Dedifferentiated amniotic fluid mesenchymal stem cell (primary cell): ENCODE results near the gene MORN1.

ENCODE experiments used
- DNase-seq: peaks from one replicate; pipeline ENCODE4 v3.0.0-alpha.2; 2016; ENCODE audit errors: extremely low spot score

MORN1 gene

DNA sequence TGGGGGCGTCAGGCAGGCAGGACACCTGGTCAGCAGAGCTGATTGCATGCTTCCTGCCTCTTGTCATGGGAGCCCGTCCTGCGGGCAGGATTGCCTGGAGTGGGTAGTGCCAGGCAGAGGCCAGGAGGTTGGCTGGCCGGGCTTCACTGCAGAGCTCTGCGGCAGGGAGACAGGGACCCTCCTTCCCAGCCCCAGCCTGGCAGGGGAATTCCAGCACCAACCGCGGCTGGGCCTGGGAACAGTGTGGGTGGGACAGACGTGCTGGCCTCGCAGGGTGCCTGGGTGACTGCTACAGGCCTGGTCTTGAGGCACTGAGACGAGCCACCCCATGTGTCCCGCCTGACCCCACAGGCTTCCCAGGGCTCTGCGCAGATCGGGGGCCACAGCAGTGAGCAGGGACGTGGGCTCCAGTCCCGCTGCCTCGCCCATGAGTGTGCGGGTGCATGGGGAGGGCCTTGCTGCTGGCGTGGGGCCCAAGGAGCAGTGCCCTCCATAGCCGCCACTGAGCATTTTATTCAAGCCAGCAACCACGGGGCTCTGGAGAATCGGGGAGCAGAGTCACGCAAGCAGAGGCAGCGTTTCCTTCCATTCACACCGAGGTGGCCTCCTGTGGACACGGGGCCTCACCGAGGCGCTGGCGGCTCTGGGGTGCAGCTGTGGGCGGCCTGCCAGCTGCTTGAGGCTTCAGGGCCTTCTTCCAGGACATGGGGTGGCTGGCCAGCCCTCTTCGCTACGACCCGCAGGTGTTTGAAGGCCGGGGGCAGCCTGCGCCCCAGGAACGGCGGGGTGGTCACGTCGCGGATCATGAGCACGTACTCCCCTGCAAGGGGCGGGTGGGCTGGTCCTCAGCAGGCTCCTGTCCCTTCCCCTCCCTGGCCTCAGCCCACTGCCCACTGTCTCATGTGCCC is 70.3 kb downstream of the MORN1 start:
- no peak for DNase-seq

DNA sequence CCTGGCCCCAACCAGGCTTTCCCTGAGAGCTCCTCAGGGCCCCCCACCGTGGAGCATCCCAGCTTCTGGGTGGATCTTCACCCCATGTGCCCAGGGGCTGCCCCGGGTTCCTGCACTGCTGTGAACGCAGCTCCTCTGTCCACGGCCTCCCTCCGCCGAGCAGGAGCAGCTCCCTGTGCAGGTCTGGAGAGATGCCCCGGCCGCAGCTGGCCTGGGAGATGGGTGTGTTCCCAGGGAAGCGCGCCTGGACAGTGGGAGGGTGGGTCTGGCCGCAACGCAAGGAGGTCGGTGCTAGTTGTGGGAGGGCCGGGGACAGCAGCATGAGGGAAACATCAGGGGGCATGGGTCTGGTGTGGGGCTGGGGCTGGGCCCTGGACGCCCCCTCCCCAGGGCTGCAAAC is 71.3 kb downstream of the MORN1 start:
- DNase-seq, result no peak

DNA sequence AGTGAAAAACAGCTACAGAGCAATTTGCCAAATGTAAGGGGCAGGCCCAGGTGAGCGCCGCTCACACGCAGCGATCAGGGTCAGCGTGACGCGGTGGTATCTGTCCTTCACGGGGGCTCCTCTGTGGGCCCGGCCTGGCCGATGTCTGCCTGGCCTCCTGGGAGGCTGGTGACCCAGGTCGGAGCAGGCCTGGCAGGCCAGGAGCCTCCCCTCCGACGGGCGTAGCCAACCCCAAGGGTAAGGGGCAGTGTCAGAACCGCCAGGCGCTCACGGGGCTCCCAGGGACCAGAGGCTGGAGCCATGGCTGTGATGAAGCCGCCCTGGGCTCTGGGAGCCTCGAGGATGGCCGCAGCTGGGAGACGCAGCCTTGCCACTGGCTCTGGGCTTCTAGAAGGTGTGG is 72.1 kb downstream of the MORN1 start:
- DNase-seq, result no peak

DNA sequence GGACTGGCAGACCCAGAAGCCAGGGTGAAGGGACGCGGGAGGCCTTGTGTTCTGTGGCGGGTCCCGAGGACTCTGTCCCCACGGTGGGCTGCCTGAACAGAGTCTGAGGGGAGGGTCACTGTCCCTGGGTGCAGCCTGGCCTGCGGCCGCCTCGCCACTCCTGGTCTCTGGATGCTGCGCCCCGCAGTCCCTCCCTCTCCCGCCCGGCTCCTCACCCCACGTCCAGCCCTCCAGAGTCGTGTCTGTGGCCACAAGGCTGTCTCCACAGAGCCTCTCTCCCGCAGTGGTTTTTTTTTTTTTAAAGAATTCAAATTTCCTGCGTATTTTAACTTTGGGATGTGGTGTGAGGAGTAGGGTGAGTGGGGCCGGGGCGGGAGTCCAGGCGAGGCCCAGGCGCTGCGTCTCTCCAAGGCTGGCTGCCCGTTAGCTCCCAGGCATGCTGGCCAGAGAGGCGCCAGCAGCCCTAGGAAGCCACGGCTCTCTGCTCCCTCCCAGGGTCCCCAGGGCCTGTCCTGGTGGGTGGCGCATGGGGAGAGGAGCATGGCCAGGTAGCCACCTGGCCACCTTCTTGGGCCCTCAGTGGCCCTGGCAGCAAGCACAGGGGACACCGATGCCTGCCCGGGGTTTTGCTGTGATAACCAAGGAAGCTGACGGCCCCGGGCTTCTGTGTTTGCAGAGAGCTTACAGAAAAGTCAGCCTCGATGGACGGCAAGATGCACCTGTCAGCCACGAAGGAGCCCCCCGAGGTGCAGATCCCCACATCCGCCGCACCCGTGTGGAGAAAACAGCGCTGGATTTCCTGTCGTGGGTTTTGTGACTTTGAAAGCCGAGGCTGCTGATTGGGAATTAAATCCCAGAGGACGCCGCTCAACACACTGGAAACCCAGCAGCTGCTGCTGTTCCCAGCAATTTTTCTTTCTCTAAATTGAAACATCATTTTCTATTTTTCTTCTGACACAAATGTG is 72.8 kb downstream of the MORN1 start:
- DNase-seq, result no peak

DNA sequence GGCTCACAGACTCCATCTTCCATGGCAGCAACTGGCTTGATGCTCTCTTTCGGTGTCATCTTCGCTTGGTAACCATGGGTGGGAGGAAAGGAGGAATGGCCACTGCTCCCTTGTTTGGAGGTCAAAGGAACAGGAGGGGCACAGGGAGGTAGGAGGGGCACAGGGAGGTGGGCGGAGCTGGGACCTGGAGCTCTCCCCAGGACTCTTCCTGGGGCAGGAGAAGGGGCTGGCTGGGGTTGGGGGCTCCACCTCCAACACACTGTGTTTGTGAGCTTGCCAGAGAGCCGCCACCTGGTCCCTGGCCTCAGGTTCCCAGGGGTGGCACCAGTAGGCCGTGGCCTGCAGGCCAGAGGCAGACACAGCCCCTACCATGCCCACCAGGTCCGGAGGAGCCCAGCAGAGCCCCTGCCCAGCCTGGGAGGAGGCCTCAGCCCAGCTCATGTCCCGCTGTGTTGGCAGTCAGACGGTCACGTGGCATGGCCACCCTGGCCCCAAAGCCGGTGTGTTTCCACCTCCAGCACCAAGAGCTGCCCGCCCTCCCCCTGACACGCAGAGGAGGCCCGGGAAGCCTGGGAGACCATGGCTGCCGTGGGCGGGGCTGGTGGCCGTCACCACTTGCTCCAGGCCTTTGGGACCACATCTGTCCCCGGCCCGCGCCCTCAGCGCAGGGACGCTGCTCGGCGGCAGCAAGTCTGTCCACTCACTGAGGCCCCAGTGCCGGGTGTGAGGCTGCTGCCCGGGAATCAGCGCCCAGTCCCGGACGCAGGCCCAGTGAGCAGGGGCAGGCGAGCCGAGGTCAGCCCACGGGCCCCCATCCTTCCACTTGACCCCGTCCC is 73.9 kb downstream of the MORN1 start:
- DNase-seq, result no peak

DNA sequence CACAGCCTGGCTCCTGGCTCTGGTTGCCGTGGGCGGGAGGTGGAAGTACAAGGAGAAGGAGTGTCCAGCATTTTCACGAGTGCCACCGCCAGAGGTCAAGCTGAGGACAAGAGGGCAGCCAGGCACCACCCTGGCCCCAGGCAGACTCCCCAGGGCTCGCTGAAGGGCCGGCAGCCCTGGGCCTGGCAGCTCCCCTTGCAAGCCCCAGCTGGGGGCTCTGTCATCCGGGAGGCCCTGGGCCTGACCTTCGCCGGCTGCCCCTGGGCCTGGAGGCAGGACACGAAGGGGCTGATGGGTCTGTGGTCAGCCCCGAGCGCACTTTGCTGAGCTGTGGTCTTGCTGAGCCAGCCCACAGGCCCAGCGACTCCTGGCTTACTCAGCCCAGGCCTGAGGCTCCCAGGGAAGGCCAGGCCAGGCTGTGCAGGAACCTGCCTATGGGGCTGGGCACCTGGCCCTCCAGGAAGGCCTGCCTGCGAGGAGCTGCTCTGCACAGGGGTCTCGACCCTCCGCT is 74.8 kb downstream of the MORN1 start:
- no peak for DNase-seq

DNA sequence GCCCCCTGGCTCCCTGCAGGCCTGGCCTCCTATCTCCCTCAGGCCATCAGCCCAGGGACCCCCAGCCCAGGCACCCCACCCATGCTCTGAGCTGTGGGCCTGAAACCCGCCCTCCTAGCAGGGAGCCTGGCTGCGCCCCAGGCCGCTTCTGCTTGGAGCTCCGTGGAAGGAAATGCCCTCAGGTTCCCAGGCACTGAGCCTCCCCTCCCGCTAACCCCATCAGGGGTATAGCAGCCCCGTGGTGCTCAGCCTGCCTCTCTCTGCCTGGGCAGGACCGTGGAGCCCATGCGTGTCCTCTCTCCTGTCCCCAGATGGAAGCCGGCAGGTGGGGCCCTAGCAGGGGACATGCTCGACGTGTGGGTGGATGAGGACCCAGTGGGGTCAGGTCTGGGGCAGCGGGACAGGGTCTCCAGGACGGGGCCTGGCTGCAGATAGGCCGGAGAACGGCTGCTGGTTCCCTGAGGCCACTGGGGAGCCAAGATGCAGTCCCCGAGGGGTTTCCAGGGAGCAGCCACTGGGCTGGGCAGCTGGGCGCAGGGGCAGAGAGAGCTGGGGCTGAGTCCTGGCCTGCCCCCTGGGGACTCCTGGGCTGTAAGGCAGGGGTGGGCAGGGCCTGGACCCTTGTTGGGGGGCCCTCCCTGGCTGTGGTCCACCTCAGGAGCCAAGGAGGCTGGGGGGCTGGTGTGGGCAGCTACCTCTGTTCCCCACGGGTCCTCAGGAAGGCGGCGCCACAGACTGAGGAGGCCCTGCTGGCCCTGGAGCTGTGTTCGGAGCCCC is 75.5 kb downstream of the MORN1 start:
- DNase-seq, result no peak

DNA sequence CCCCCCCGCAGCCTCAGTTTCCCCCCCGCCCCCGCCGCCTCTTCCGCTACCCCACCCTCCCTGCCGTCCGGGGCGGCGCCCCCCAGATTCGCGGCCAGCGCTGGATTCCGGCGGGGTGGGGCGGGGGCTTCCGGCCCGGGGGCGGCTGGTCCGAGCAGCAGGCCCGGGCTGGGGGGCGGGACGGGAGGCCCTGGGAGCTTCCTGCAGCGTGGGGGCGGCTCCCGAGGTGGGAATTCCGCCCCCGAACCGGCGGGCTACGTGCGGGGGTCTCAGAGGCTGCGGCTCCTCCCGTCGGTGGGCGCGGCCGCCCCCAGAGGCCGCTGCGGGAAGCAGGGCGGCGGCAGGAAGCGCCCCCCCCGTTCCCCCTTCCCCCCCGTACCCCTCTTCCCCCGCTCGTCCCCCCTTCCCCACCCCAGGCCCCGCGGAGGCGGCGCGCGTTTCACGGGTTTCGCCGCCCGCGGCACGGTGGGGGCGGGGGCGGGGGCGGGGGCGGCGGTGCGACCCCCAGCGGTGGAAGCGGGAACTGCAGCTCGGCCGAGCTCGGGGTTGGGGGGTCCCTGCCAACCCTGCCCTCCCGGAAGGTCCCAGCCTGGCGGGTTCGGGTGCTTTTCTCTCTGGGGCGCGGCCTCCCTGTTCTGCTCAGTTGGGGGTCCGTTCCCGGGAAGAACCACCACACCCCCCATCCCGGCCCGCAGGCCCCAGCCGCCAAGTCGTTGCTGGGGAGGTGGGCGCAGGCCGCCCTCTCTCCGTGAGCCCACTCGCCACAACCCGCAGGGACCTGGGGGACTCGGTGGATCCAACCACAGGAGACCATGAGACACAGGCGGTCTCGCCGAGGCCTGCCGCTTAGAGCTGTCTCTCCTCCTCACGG is 76.3 kb downstream of the MORN1 start:
- DNase-seq, result no peak

DNA sequence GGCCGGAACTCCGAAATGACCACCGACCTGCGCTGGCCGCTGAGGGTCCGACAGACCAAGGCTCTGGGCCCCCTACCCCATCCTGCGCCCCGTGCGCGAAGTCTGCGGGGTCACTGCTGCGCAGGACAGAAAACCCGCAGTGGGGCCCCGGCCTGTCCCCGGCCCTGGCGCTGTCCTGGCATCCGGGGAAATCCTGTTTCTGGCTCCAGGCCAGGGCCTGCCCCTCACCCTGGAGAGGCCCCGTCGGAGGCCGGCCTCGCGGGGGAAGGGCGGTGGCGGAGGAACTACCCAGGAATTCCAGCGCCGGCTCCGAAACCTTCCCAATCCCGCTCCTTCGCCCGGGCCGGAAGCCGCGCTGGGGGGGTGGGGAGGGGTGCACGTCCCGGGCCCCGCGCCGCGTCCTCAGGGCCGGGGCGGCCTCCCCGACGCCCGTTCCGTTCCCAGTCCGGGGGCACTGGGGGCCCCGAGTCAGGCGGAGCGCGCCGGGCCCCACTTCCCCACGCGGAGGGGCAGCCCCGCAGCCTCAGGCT is 77.0 kb downstream of the MORN1 start:
- peak; percentile 31 for DNase-seq

DNA sequence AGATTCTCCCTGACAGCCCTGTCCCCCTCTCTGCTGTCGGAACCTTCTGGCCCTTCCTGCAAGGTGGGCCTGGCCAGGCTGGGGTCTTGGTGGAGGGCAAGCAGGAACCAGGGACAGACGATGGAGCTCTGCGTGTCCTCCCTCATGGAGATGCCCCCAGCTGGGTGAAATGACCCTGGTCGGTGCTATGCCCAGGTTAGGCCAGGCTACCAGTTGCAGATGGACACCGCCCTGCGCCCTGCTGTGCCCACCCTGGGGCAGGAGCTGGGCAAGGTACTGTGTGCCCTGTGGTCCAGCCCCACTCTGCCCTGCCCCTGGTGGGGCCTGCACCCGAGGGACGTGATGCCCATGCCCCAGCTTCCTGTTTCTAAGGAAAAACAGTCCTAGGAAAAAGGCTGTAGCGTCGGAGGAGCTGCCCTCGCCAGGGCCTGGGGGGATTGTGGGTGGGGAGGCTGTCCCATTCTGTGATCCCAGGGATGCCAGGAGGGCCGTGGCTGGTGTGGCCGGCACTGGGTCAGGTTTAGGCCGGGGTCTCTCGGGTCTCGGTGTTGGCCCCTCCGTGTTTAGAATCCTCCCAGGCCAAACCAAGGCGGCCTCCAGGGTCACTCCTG is 77.6 kb downstream of the MORN1 start:
- no peak for DNase-seq

DNA sequence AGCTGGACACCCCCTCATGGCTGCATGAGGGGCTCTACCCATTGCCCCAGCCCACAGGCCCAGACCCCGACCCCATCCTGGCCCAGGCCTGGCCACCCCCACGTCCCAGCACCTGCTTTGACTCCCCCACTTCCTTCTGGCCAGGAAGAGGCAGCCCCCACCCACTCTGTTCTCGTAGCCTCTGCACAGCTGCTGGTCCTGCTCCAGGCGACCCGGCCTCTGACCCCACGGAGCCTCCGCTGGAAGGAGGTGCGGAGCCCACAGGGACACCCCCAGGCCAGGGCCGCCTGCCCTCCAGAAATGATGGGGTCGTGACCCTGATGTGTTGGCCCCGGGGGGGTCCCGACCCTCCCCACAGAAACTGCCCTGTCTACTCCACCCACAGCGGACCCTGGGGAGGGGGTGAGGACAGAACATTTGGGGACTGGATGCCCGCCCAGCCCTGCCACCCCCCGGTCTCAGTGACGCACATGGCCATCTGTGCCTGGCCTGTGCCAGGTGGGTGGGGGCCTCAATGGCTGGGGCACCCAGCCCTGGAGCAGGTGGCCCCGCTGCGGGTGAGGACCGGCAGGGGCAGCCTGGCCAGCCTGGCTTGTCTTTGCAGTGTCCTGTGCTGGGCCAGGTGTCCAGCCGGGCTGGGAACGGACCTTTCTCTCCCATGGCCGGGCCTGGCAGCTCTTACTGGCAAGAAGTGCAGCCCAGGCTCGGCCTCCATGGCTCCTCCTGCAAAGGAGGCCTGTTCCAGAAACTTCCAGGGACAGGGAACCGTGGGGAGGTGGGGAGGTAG is 78.6 kb downstream of the MORN1 start:
- no peak for DNase-seq

DNA sequence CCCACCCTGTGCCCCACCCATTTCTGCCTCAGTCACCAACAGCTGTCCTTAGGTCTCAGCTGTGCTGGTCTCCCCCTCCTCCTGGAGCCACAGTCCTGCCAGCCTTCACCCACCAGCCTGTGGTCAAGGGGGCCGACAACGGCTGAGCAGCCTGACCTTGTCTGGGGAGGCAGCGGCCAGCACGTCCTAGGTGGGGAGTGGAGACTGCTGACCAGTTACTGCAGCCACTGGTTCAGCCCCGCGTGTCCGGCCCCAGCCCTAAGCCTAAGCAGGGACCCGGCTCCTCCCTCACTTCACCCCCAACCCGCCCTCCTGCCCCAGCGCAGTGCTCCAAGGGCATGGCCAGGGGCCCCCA is 79.2 kb downstream of the MORN1 start:
- DNase-seq, result no peak

DNA sequence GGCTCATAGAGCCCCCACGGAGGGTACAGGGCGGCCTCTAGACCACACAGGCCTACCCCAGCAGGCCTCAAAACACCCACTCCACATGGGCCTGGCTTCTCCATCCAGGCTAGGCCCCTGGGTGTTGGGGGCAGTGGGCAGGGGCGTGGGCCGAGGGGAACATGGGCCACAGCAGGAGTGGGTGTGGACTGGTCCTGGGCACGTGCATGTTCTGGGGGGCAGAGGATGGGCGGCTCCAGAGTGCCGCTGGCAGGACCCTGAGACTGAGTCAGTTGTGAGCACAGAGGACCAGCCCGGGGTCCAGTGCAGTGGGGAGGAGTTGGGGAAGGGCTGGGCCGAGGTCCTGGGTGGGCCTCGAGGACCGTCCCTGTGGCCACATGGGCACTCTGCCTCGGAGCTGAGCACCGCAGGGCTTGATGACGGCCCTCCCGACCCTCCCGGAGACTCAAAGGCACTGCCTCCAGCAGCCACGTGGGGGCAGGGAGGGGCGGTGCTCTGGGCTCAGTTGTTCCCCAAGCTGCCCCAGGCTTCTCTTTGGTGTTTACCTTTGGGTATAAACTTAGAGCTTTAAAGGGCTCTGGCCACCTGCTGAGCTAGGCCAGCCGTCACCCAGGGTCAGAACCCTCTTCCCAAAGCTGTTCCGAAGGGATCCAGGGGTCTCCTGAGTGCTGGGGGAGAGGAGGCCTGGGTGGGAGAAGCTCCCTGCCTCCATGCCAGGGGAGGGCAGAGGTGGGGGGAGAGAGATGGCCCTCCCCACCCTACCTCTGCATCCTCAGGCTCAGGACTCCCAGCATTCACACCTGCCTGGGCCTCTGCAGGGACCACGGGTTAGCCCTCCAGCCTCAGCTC is 79.9 kb downstream of the MORN1 start:
- peak; percentile 15 for DNase-seq

DNA sequence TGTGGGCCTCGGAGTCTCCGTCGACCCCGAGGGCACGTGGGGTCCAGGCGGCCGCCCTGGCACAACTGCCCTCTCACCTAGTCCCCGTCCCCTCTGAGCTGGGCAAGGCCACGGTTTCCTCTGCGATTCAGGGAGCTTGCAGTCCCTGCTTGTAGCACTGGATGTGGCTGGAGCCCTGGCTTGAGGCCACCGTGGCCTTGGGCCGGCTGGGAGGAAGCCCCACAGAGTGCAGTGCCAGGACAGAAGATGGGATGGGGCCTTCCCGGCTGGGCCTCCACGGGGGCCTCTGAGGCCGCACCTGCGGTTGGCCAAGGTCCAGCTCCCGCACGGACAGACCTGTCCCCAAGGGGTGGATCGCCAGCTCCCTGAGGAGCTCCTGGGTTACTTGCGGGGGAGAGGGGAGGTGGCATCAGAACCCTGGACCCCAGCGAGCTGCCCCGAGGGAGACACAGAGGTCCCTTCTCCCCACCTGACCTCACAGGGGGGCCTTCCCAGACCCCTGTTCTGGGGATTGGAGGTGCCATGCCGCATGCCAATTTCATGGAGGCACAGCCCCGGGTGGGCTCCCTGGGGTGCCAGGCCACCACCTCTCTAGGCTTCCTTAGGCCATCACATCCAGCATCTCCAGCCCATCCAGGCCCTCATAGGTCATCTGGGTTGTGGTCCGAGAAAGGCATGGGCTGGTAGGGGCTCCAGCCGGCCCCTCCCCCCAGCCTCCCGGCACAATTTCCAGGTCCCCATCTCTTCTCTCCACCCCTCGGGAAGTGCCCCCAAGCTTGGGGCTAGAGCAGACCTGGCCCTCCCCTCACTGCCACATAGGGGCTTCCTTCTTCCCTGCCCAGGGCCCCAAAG is 80.8 kb downstream of the MORN1 start:
- DNase-seq, result no peak

DNA sequence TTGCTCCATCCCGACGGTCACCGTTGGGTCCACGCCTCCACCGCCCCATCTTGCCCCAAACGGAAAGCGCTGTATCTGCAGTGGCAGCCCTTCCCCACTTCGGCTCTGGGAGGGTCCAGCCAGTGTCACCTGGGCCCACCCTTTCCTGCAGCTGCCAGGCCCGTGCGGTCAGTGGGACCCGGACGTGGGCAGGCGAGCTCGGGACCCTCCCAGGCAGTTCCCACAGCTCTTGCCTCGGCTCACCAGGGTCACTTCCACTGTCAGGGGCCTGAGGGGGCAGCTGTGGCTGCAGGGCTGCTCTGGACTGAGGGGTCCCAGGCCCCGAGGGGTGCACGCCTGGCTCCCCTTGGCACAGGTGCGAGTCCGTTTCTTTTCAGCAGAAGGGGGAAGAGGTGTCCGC is 82.5 kb downstream of the MORN1 start:
- no peak for DNase-seq

DNA sequence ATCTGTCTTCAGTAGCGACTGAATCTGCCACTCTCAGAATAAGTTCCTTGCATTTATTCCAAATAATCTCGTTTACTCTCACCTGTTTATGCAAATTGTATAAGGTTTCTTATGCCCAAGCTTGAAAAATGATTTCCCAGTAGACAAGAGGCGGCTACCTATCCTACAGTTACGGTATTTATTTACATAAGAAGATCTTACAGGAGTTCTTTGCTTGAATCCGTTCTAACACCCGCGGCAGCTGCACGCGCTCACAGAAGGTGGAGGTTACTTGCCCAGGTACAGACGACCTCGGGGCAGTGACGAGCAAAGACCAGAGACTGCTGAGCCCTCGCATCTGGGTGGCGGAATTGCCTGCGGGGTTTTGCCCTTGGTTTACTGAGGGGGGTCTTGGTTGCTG is 83.4 kb downstream of the MORN1 start:
- DNase-seq, result no peak
